AG04449 (cell line): ENCODE results near the gene FGD5.

Experiments used
- CTCF ChIA-PET: fragments of 350-600 bp; formaldehyde crosslinking; extraction: SDS; loops from one replicate; lab custom pipeline; 2021; ENCODE audit warnings: antibody characterized with exemption; lab: Yijun Ruan, JAX
- POLR2A ChIA-PET: fragments of 400-600, 350-600 bp; formaldehyde crosslinking; extraction: SDS; loops from one replicate; lab custom pipeline; 2020; ENCODE audit warnings: antibody characterized with exemption, inconsistent platforms; lab: Yijun Ruan, JAX
- DNase-seq: peaks from one replicate; pipeline ENCODE4 v3.0.0-alpha.2; 2010; ENCODE audit warnings: low read depth, low spot score
- H3K4me3 ChIP-seq: 2 replicates; pipeline ENCODE4 v1.5.1; 2011; ENCODE audit warnings: low read depth, mild to moderate bottlenecking, control low read depth, low read length
- CTCF ChIP-seq: IDR thresholded peaks from one replicate; pipeline ENCODE4 v1.5.1; 2011; ENCODE audit warnings: mild to moderate bottlenecking, moderate library complexity, low read length, control low read depth, inconsistent platforms; ENCODE audit not compliant: insufficient read depth; ENCODE audit errors: missing control alignments

FGD5 gene

GRCh38 chr3:14822134-14822533, 3.4 kb downstream of the FGD5 start:
- no peak for TF ChIP-seq CTCF
- no peak for DNase-seq
- no peak overlapping the region for H3K4me3 ChIP-seq
- CTCF ChIA-PET = interaction anchor here (1.5 kb wide), 1 partner anchor 12 kb away, joined by 3 read pairs; no protein-coding TSS in a partner anchor
- POLR2A ChIA-PET = no interaction called here

- no peak overlapping the region for H3K4me3 ChIP-seq
- ChIA-PET CTCF (interaction anchor here (1.5 kb wide), 1 partner anchor 12 kb away, joined by 3 read pairs; no protein-coding TSS in a partner anchor), POLR2A (no interaction called here)
- no peak for TF ChIP-seq CTCF
- DNase-seq = no peak
Observed at GRCh38 chr3:14822670-14823390, 4.1 kb downstream of the FGD5 start.

- ChIA-PET POLR2A (no interaction called here), CTCF (interaction anchor here (1.5 kb wide), 1 partner anchor 11 kb away, joined by 3 read pairs; no protein-coding TSS in a partner anchor)
- TF ChIP-seq CTCF = no peak
- DNase-seq = no peak
- H3K4me3 ChIP-seq = no peak overlapping the region
Observed at GRCh38 chr3:14823393-14823792, 4.6 kb downstream of the FGD5 start.

- POLR2A ChIA-PET = no interaction called here
- CTCF ChIA-PET = no interaction called here
- TF ChIP-seq CTCF = no peak
- no peak overlapping the region for H3K4me3 ChIP-seq
- DNase-seq = no peak
Observed at GRCh38 chr3:14823910-14824629, 5.3 kb downstream of the FGD5 start.

- POLR2A ChIA-PET = no interaction called here
- no peak for DNase-seq
- no peak for TF ChIP-seq CTCF
- CTCF ChIA-PET = no interaction called here
- H3K4me3 ChIP-seq = no peak overlapping the region
Observed at GRCh38 chr3:14824646-14825045, 5.9 kb downstream of the FGD5 start.

- no peak for TF ChIP-seq CTCF
- ChIA-PET POLR2A (no interaction called here), CTCF (no interaction called here)
Observed at GRCh38 chr3:14826069-14826468, 7.3 kb downstream of the FGD5 start.

More at GRCh38 chr3:14826069-14826468, 7.3 kb downstream of the FGD5 start:
- DNase-seq = no peak
- H3K4me3 ChIP-seq = no peak overlapping the region
